ENCODE data around the gene AANAT.

GRCh38 chr17:76451506-76451905 is 15.9 kb upstream of the AANAT start:
- no peak for TF ChIP-seq BACH2 (CRISPR knock-in tag; IDR thresholded peaks at IDR 0.05; ENCODE audit: borderline replicate concordance)
- TF ChIP-seq RARB (CRISPR knock-in tag; IDR thresholded peaks at IDR 0.05): no peak
- no peak for TF ChIP-seq TCF4 (CRISPR knock-in tag; IDR thresholded peaks at IDR 0.05; ENCODE audit: borderline replicate concordance)
- TF ChIP-seq CREB5 (CRISPR knock-in tag; IDR thresholded peaks at IDR 0.05; ENCODE audit: low read depth): no peak
- no peak for TF ChIP-seq ZFP30 (CRISPR knock-in tag; IDR thresholded peaks at IDR 0.05)
- TF ChIP-seq ISL1 (CRISPR knock-in tag; IDR thresholded peaks at IDR 0.05): no peak
- TF ChIP-seq GLIS3 (CRISPR knock-in tag; IDR thresholded peaks at IDR 0.05): no peak
- no peak for TF ChIP-seq ZC3H10 (CRISPR knock-in tag; IDR thresholded peaks at IDR 0.05)

All from SK-N-SH treated with all-trans-retinoic acid at 6 μM for 48 hours (cell line).